GM23338 (cell line): Measurements from ENCODE around the gene SLC25A13. TPM values are rescaled to one million over a fixed set of nuclear protein-coding genes. Genes with fewer than 3 reads are reported as not detected.

ENCODE experiments used
- ATAC-seq: fragments of 200-7000 bp; cut with Tn5 transposase; 3 replicates; pipeline ENCODE4 v1.9.1; 2020
- DNase-seq: peaks from one replicate; pipeline ENCODE4 v3.0.0-alpha.2; 2015; ENCODE audit warnings: low spot score
- H2AFZ ChIP-seq: fragments of 200-600 bp; sonication (generic); 2 replicates; pipeline ENCODE4 v1.8.0; 2016; ENCODE audit warnings: antibody characterized with exemption, mild to moderate bottlenecking, moderate library complexity
- H3F3A ChIP-seq: fragments of 200-600 bp; sonication (generic); replicated peaks from 2 replicates; pipeline ENCODE4 v1.8.0; 2017; ENCODE audit warnings: antibody characterized with exemption, mixed run types, low read depth
- H3K27ac ChIP-seq: fragments of 200-600 bp; sonication (generic); 2 replicates; pipeline ENCODE4 v1.6.1; 2016; ENCODE audit warnings: low read depth
- H3K27me3 ChIP-seq: fragments of 200-600 bp; sonication (generic); 2 replicates; pipeline ENCODE4 v1.8.0; 2016; ENCODE audit warnings: mild to moderate bottlenecking, mixed run types, moderate library complexity; ENCODE audit not compliant: insufficient read depth
- H3K36me3 ChIP-seq: fragments of 200-600 bp; sonication (generic); 2 replicates; pipeline ENCODE4 v1.8.0; 2016; ENCODE audit warnings: mild to moderate bottlenecking; ENCODE audit not compliant: insufficient read depth
- H3K4me1 ChIP-seq: fragments of 200-600 bp; sonication (generic); 2 replicates; pipeline ENCODE4 v1.8.0; 2016; ENCODE audit warnings: mild to moderate bottlenecking, moderate library complexity; ENCODE audit not compliant: insufficient read depth
- H3K4me2 ChIP-seq: fragments of 200-600 bp; sonication (generic); 2 replicates; pipeline ENCODE4 v1.7.1; 2017; ENCODE audit warnings: mixed run types
- H3K4me3 ChIP-seq: fragments of 200-600 bp; sonication (generic); 2 replicates; pipeline ENCODE4 v1.6.1; 2016; ENCODE audit warnings: mixed run types
- H3K79me2 ChIP-seq: fragments of 200-600 bp; sonication (generic); replicated peaks from 2 replicates; pipeline ENCODE4 v1.8.0; 2017; ENCODE audit warnings: mild to moderate bottlenecking; ENCODE audit not compliant: insufficient read depth
- H3K9me2 ChIP-seq: fragments of 200-600 bp; sonication (generic); 2 replicates; pipeline ENCODE4 v1.8.0; 2017; ENCODE audit not compliant: insufficient read depth
- H4K20me1 ChIP-seq: fragments of 200-600 bp; sonication (generic); replicated peaks from 2 replicates; pipeline ENCODE4 v1.8.0; 2017; ENCODE audit warnings: mild to moderate bottlenecking; ENCODE audit not compliant: insufficient read depth
- H3K27ac Mint-ChIP-seq: 2 replicates; pipeline ENCODE4 v1.8.0; 2020; ENCODE audit warnings: inconsistent platforms, mild to moderate bottlenecking, moderate library complexity, mixed read lengths
- H3K27me3 Mint-ChIP-seq: 3 replicates; pipeline ENCODE4 v1.8.0; 2022; ENCODE audit warnings: low read depth, mild to moderate bottlenecking, moderate library complexity, mixed read lengths, inconsistent platforms; ENCODE audit not compliant: insufficient read depth, poor library complexity
- H3K36me3 Mint-ChIP-seq: 3 replicates; pipeline ENCODE4 v1.8.0; 2021; ENCODE audit warnings: low read depth, mild to moderate bottlenecking, inconsistent platforms, moderate library complexity, mixed read lengths
- H3K4me1 Mint-ChIP-seq: 3 replicates; pipeline ENCODE4 v1.8.0; 2020; ENCODE audit warnings: mild to moderate bottlenecking, inconsistent platforms, mixed read lengths
- H3K4me3 Mint-ChIP-seq: 3 replicates; pipeline ENCODE4 v1.8.0; 2021; ENCODE audit warnings: moderate library complexity, mild to moderate bottlenecking, inconsistent platforms, mixed read lengths
- H3K9me3 Mint-ChIP-seq: 3 replicates; pipeline ENCODE4 v1.8.0; 2020; ENCODE audit warnings: moderate library complexity, mild to moderate bottlenecking, inconsistent platforms, mixed read lengths
- CTCF ChIP-seq, 2 experiments: fragments of 200-600 bp in 1 of 2; sonication (generic) in 1 of 2; conservative IDR thresholded peaks; 2 replicates each; pipeline versions ENCODE4 v1.5.1 to v1.6.1; 2016 to 2017; ENCODE audit warnings: antibody characterized with exemption in 2 of 2, low read depth in 2 of 2, mild to moderate bottlenecking in 2 of 2, moderate library complexity in 1 of 2
- ETS1 ChIP-seq: IDR thresholded peaks from 2 replicates; pipeline ENCODE4 v1.6.1; 2016; ENCODE audit warnings: antibody characterized with exemption
- EZH2phosphoT487 ChIP-seq: fragments of 200-600 bp; sonication (generic); IDR thresholded peaks from one replicate; pipeline ENCODE4 v1.8.1; 2018; ENCODE audit warnings: antibody characterized with exemption; ENCODE audit not compliant: unreplicated experiment
- NANOG ChIP-seq: IDR thresholded peaks from 2 replicates; pipeline ENCODE4 v1.6.1; 2016; ENCODE audit warnings: antibody characterized with exemption, borderline replicate concordance
- POLR2AphosphoS5 ChIP-seq: IDR thresholded peaks from 2 replicates; pipeline ENCODE4 v1.6.1; 2016; ENCODE audit warnings: antibody characterized with exemption, low read depth
- ZNF114 ChIP-seq: fragments of 250-450 bp; sonication (Bioruptor Pico); IDR thresholded peaks from 2 replicates; pipeline ENCODE4 v1.5.0; 2020; ENCODE audit warnings: mild to moderate bottlenecking, moderate library complexity
- ZNF331 ChIP-seq: fragments of 250-450 bp; sonication (Bioruptor Pico); IDR thresholded peaks from 2 replicates; pipeline ENCODE4 v1.5.0; 2020; ENCODE audit warnings: low read depth, mild to moderate bottlenecking, moderate library complexity
- polyA plus RNA-seq: library from polyadenylated mRNA; unstranded; fragments of >200 nt; fragmentation: Nextera tagmentation; extraction: Ambion mirVana; gene quantifications from 2 replicates; pipeline ENCODE4 v1.2.1, GENCODE V29; 2016
- total RNA-seq: library from RNA; depleted of rRNA; stranded (reverse); fragments of >200 nt; shearing (Covaris generic); gene quantifications from 2 replicates; pipeline ENCODE4 v1.2.3, GENCODE V29; 2014
- TF ChIP-seq, protein P1 (sequence below): fragments of 250-450 bp; sonication (Bioruptor Pico); IDR thresholded peaks from 2 replicates; pipeline ENCODE4 v1.5.0; 2020; ENCODE audit warnings: mild to moderate bottlenecking, moderate library complexity
- TF ChIP-seq, protein P2 (sequence below): IDR thresholded peaks from one replicate; pipeline ENCODE4 v1.6.1; 2018; ENCODE audit warnings: antibody characterized with exemption; ENCODE audit not compliant: unreplicated experiment

The SLC25A13 gene
- total and polyA plus RNA-seq, 2 experiments from 2014 or later, result 51.1 to 84.6 TPM

GRCh38 chr7:96319439-96319838, 2.5 kb downstream of the SLC25A13 start (continued):
- TF ChIP-seq, protein P1, sequence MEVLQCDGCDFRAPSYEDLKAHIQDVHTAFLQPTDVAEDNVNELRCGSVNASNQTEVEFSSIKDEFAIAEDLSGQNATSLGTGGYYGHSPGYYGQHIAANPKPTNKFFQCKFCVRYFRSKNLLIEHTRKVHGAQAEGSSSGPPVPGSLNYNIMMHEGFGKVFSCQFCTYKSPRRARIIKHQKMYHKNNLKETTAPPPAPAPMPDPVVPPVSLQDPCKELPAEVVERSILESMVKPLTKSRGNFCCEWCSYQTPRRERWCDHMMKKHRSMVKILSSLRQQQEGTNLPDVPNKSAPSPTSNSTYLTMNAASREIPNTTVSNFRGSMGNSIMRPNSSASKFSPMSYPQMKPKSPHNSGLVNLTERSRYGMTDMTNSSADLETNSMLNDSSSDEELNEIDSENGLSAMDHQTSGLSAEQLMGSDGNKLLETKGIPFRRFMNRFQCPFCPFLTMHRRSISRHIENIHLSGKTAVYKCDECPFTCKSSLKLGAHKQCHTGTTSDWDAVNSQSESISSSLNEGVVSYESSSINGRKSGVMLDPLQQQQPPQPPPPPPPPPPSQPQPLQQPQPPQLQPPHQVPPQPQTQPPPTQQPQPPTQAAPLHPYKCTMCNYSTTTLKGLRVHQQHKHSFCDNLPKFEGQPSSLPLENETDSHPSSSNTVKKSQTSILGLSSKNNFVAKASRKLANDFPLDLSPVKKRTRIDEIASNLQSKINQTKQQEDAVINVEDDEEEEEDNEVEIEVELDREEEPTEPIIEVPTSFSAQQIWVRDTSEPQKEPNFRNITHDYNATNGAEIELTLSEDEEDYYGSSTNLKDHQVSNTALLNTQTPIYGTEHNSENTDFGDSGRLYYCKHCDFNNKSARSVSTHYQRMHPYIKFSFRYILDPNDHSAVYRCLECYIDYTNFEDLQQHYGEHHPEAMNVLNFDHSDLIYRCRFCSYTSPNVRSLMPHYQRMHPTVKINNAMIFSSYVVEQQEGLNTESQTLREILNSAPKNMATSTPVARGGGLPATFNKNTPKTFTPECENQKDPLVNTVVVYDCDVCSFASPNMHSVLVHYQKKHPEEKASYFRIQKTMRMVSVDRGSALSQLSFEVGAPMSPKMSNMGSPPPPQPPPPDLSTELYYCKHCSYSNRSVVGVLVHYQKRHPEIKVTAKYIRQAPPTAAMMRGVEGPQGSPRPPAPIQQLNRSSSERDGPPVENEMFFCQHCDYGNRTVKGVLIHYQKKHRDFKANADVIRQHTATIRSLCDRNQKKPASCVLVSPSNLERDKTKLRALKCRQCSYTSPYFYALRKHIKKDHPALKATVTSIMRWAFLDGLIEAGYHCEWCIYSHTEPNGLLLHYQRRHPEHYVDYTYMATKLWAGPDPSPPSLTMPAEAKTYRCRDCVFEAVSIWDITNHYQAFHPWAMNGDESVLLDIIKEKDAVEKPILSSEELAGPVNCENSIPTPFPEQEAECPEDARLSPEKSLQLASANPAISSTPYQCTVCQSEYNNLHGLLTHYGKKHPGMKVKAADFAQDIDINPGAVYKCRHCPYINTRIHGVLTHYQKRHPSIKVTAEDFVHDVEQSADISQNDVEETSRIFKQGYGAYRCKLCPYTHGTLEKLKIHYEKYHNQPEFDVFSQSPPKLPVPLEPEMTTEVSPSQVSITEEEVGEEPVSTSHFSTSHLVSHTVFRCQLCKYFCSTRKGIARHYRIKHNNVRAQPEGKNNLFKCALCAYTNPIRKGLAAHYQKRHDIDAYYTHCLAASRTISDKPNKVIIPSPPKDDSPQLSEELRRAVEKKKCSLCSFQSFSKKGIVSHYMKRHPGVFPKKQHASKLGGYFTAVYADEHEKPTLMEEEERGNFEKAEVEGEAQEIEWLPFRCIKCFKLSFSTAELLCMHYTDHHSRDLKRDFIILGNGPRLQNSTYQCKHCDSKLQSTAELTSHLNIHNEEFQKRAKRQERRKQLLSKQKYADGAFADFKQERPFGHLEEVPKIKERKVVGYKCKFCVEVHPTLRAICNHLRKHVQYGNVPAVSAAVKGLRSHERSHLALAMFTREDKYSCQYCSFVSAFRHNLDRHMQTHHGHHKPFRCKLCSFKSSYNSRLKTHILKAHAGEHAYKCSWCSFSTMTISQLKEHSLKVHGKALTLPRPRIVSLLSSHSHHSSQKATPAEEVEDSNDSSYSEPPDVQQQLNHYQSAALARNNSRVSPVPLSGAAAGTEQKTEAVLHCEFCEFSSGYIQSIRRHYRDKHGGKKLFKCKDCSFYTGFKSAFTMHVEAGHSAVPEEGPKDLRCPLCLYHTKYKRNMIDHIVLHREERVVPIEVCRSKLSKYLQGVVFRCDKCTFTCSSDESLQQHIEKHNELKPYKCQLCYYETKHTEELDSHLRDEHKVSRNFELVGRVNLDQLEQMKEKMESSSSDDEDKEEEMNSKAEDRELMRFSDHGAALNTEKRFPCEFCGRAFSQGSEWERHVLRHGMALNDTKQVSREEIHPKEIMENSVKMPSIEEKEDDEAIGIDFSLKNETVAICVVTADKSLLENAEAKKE (CRISPR knock-in tag), result no peak
- TF ChIP-seq NANOG, result no peak
- TF ChIP-seq POLR2AphosphoS5, result no peak
- TF ChIP-seq, protein P2, sequence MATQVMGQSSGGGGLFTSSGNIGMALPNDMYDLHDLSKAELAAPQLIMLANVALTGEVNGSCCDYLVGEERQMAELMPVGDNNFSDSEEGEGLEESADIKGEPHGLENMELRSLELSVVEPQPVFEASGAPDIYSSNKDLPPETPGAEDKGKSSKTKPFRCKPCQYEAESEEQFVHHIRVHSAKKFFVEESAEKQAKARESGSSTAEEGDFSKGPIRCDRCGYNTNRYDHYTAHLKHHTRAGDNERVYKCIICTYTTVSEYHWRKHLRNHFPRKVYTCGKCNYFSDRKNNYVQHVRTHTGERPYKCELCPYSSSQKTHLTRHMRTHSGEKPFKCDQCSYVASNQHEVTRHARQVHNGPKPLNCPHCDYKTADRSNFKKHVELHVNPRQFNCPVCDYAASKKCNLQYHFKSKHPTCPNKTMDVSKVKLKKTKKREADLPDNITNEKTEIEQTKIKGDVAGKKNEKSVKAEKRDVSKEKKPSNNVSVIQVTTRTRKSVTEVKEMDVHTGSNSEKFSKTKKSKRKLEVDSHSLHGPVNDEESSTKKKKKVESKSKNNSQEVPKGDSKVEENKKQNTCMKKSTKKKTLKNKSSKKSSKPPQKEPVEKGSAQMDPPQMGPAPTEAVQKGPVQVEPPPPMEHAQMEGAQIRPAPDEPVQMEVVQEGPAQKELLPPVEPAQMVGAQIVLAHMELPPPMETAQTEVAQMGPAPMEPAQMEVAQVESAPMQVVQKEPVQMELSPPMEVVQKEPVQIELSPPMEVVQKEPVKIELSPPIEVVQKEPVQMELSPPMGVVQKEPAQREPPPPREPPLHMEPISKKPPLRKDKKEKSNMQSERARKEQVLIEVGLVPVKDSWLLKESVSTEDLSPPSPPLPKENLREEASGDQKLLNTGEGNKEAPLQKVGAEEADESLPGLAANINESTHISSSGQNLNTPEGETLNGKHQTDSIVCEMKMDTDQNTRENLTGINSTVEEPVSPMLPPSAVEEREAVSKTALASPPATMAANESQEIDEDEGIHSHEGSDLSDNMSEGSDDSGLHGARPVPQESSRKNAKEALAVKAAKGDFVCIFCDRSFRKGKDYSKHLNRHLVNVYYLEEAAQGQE, result no peak

DNA sequence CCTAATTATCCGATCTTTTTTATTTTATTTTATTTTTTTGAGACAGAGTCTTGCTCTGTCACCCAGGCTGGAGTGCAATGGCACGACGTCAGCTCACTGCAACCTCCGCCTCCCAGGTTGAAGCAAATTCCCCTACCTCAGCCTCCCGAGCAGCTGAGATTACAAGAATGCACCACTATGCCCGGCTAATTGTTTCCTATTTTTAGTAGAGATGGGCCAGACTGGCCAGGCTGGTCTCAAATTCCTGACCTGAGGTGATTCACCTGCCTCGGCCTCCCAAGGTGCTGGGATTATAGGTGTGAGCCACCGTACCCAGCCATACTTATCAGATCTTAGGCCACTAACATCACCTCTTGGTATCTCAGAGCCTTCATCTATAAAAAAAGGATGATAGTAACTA, 4.9 kb downstream of the SLC25A13 start:
- Mint-ChIP-seq H3K9me3 (no peaks in the 10 kb centered on the region), H3K4me1 (peaks cover 51% of the 10 kb centered on the region), H3K27ac (no peak overlapping the region), H3K4me3 (no peak overlapping the region), H3K27me3 (peaks cover 2% of the 10 kb centered on the region), H3K36me3 (peaks cover 6% of the 10 kb centered on the region; the same call in 2 of the 3 replicates)
- peaks cover 34% of the 10 kb centered on the region for H3K4me1 ChIP-seq
- H3K4me2 ChIP-seq, result 0 out of 2 replicates have a peak overlapping the region, but pooled peaks have one; percentile 33
- ATAC-seq (no peak), DNase-seq (peak; percentile 41)
- H3K79me2 ChIP-seq, result peaks cover 91% of the 10 kb centered on the region
- H3K27ac ChIP-seq, result no peak overlapping the region
- H3F3A ChIP-seq, result no peaks in the 10 kb centered on the region
- H3K9me2 ChIP-seq, result peaks cover 4% of the 10 kb centered on the region; the same call in 1 of the 2 replicates
- H3K27me3 ChIP-seq, result no peaks in the 10 kb centered on the region
- H3K4me3 ChIP-seq, result no peak overlapping the region
- no peak overlapping the region for H2AFZ ChIP-seq
- no peaks in the 10 kb centered on the region for H3K36me3 ChIP-seq
- peaks cover 44% of the 10 kb centered on the region for H4K20me1 ChIP-seq
- TF ChIP-seq CTCF (conservative IDR thresholded peaks at IDR 0.05; ENCODE audit: low read depth in 2 of 2), result no peak
- TF ChIP-seq EZH2phosphoT487, result no peak
- TF ChIP-seq ETS1, result no peak
- no peak for TF ChIP-seq ZNF331 (CRISPR knock-in tag)
- TF ChIP-seq ZNF114 (CRISPR knock-in tag), result no peak
